MCF 10A (cell line): ENCODE results near the gene UNCX. TPM values are rescaled to one million over a fixed set of nuclear protein-coding genes. Genes with fewer than 3 reads are reported as not detected.

Source experiments
- BruUV-seq: library from RNA; stranded (reverse); fragments of 400-500 nt; replicated peaks from 2 replicates; lab custom pipeline; 2021; lab: Mats Ljungman, UMichigan
- CTCF ChIA-PET: fragments of 300-600 bp; sonication (Branson Sonifier 250); formaldehyde crosslinking; extraction: SDS; loops from one replicate; lab custom pipeline; 2021; ENCODE audit warnings: antibody characterized with exemption, inconsistent platforms; lab: Yijun Ruan, JAX
- POLR2A ChIA-PET: fragments of 300-600, 350-650 bp; sonication (Branson Sonifier 250); formaldehyde crosslinking; extraction: SDS; loops from one replicate; lab custom pipeline; 2020; ENCODE audit warnings: antibody characterized with exemption, inconsistent platforms; lab: Yijun Ruan, JAX
- DNase-seq: peaks from one replicate; pipeline ENCODE4 v3.0.0-alpha.2; 2018; ENCODE audit not compliant: unreplicated experiment
- H3K27ac Mint-ChIP-seq: one replicate; pipeline ENCODE4 v1.8.0; 2022; ENCODE audit warnings: mild to moderate bottlenecking, low read depth, mixed read lengths; ENCODE audit not compliant: unreplicated experiment
- H3K27me3 Mint-ChIP-seq: one replicate; pipeline ENCODE4 v1.8.0; 2022; ENCODE audit warnings: mixed read lengths; ENCODE audit not compliant: insufficient read depth, unreplicated experiment
- H3K36me3 Mint-ChIP-seq: one replicate; pipeline ENCODE4 v1.8.0; 2022; ENCODE audit warnings: mild to moderate bottlenecking, moderate library complexity, mixed read lengths; ENCODE audit not compliant: insufficient read depth, unreplicated experiment
- H3K4me1 Mint-ChIP-seq: one replicate; pipeline ENCODE4 v1.8.0; 2022; ENCODE audit warnings: mixed read lengths; ENCODE audit not compliant: insufficient read depth, unreplicated experiment
- H3K4me3 Mint-ChIP-seq: one replicate; pipeline ENCODE4 v1.8.0; 2022; ENCODE audit warnings: mild to moderate bottlenecking, moderate library complexity, mixed read lengths; ENCODE audit not compliant: unreplicated experiment
- H3K9me3 Mint-ChIP-seq: one replicate; pipeline ENCODE4 v1.8.0; 2022; ENCODE audit warnings: mixed read lengths; ENCODE audit not compliant: unreplicated experiment
- intact Hi-C: fragments of 100-400 bp; cut with micrococcal nuclease; formaldehyde crosslinking; loops from 2 replicates; pipeline ENCODE4 v1.14.1; 2022
- total RNA-seq: library from RNA; stranded (reverse); gene quantifications from 2 replicates; pipeline ENCODE4 v1.2.3, GENCODE V29; 2022
- TF ChIP-seq, protein P1 (sequence below): fragments of 200-600 bp; IDR thresholded peaks from one replicate; pipeline ENCODE4 v1.8.0; 2022; ENCODE audit warnings: antibody characterized with exemption, mild to moderate bottlenecking; ENCODE audit not compliant: unreplicated experiment

UNCX gene
- total RNA-seq, 1 experiment from 2014 or later = not detected

DNA sequence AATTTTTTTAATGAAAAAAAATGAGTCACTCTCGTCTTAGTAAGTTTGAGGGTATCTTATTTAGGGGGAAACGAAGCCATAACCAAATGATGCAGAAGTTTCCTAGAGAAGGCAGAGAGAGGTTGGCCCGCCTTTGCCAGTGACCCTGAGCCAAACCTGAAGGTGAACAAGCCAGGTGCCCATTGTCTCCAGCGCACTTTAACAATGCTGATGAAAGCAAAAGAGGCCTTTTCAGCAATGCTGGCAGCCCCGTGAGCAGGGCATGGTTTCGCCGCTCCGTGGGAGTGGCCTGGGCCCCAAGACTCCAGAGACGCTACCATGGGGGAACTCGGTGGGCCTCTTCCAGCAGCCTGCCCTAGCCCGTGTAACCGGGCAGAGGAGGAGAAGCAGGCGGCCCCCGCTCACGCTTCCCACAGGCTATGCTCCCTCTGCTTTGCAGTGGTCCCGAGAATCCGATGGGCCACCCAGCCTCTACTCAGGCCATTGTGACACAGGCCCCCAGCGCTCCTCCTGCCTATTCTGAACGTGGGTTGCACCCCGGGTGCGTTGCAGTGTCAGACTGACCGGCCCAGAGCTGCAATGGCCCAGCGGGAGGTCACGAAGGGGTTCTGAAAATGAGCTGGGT lies 14.0 kb upstream of the UNCX start:
- Mint-ChIP-seq H3K9me3 (no peaks in the 10 kb centered on the region), H3K4me3 (no peak overlapping the region), H3K36me3 (no peaks in the 10 kb centered on the region), H3K27me3 (peaks cover 55% of the 10 kb centered on the region), H3K4me1 (no peaks in the 10 kb centered on the region), H3K27ac (no peak overlapping the region)
- POLR2A ChIA-PET = no interaction called here
- no peak for DNase-seq
- CTCF ChIA-PET = no interaction called here
- TF ChIP-seq, protein P1, sequence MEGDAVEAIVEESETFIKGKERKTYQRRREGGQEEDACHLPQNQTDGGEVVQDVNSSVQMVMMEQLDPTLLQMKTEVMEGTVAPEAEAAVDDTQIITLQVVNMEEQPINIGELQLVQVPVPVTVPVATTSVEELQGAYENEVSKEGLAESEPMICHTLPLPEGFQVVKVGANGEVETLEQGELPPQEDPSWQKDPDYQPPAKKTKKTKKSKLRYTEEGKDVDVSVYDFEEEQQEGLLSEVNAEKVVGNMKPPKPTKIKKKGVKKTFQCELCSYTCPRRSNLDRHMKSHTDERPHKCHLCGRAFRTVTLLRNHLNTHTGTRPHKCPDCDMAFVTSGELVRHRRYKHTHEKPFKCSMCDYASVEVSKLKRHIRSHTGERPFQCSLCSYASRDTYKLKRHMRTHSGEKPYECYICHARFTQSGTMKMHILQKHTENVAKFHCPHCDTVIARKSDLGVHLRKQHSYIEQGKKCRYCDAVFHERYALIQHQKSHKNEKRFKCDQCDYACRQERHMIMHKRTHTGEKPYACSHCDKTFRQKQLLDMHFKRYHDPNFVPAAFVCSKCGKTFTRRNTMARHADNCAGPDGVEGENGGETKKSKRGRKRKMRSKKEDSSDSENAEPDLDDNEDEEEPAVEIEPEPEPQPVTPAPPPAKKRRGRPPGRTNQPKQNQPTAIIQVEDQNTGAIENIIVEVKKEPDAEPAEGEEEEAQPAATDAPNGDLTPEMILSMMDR = no peak
- intact Hi-C loops = no loop called here
- no TSS peak for BruUV-seq

DNA sequence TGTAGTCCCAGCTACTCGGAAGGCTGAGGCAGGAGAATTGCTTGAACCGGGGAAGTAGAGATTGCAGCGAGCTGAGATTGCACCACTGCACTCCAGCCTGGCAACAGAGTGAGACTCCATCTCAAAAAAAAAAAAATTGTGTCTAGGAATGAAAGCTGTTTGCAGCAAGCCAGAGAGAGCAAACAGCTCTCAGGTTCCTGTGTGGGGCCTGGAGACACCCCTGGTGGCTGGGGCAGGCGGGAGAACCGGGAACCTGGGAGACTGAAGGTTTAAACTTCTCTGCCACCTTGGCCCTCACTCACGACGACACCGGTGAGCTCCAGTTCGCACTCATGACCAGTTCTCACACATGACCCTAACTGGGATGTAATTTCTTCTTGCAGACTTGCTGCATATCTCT lies 13.2 kb upstream of the UNCX start:
- intact Hi-C loops = no loop called here
- CTCF ChIA-PET = interaction anchor here (0.6 kb wide), 3 partner anchors 14 to 636 kb away, joined by 3 read pairs; no protein-coding TSS in a partner anchor
- Mint-ChIP-seq H3K27me3 (peaks cover 54% of the 10 kb centered on the region), H3K27ac (no peak overlapping the region), H3K9me3 (no peaks in the 10 kb centered on the region), H3K4me1 (no peaks in the 10 kb centered on the region), H3K4me3 (no peak overlapping the region), H3K36me3 (no peaks in the 10 kb centered on the region)
- no peak for DNase-seq
- POLR2A ChIA-PET = interaction anchor here (0.6 kb wide), 2 partner anchors 88 to 553 kb away, joined by 3 read pairs; no protein-coding TSS in a partner anchor
- TF ChIP-seq, protein P1 = no peak
- no TSS peak for BruUV-seq

DNA sequence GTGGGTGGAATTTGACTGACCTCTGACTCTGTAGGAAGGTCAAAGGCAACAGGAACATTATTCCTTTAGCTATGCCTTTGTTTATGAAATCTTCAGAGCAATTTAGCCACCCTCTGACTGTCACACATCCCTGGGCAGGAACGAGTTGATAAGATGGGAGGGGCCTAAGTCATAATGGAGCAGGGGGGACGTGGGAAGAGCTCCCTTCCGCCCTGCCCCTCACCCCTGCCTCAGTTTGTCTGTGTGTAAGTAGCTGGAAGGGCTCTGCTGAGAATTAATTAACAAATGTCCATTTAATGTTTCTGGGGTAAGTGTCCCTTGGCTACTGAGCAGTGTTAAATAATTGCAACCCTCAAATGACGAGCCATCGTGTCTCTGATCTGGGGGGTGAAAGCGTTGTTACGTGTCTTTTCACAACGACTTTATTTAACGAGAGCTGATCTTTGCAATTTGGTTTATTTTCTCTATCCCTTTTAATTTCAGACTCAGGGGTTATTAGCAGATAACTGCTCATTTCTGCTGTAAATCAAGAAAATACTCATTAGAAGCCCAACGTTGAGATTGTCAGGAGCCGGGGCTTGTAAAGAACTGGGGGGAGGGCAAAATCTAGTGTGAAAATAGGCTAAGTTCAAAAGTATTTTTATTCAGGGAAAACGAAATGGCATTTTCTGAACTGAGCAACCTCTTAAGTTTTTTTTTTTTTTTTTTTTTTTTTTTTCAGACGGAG lies 12.5 kb upstream of the UNCX start:
- POLR2A ChIA-PET = interaction anchor here (0.6 kb wide), 1 partner anchor 87 kb away, joined by 3 read pairs; no protein-coding TSS in a partner anchor
- Mint-ChIP-seq H3K4me1 (no peaks in the 10 kb centered on the region), H3K27ac (no peak overlapping the region), H3K4me3 (no peak overlapping the region), H3K27me3 (peaks cover 54% of the 10 kb centered on the region), H3K9me3 (no peaks in the 10 kb centered on the region), H3K36me3 (no peaks in the 10 kb centered on the region)
- DNase-seq = no peak
- CTCF ChIA-PET = interaction anchor here (0.6 kb wide), 2 partner anchors 134 to 177 kb away, joined by 3 to 5 read pairs; no protein-coding TSS in a partner anchor
- TF ChIP-seq, protein P1 = no peak
- intact Hi-C loops = no loop called here
- BruUV-seq = no TSS peak

DNA sequence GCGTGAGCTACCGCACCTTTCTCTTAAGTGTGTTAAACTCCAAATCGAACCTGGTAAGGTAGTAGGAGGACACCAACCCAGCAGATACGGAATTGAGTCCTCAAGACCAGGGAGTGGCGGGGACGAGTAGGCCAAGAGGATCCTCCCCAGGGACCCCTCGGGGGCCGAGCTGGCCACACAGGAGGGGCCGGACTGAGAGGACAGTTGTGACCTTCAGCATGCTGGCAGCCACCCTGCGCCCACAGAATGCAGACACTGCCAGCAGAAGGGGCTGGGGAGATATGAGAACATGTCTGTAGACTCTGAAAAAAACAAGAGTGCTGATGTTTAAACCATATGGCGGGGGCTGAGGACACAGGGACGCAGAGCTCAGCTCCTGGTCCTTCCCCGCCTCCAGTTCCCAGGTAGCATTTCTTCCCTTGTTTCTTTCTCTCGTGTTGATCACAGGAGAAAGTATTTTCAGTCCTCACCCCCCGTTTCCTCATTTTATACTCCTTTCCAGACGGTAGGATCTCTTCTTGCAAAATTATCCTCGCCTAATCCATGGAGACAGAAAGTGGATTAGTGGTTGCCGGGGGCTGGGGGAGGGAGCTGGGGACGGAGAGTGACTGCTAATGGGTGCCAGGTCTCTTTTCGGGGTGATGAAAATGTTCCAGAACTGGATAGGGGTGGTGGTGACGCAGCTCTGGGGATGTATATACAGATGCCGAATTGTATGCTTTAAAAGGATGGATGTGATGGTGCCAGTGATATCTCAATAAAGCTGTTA lies 11.5 kb upstream of the UNCX start:
- CTCF ChIA-PET = interaction anchor here (0.5 kb wide), 1 partner anchor 228 kb away, joined by 5 read pairs; no protein-coding TSS in a partner anchor
- intact Hi-C loops = no loop called here
- Mint-ChIP-seq H3K9me3 (no peaks in the 10 kb centered on the region), H3K4me3 (no peak overlapping the region), H3K4me1 (no peaks in the 10 kb centered on the region), H3K27ac (no peak overlapping the region), H3K27me3 (peaks cover 63% of the 10 kb centered on the region), H3K36me3 (no peaks in the 10 kb centered on the region)
- TF ChIP-seq, protein P1 = no peak
- POLR2A ChIA-PET = no interaction called here
- no peak for DNase-seq
- no TSS peak for BruUV-seq
